Activated CD4-positive, CD25-positive, alpha-beta regulatory T cell (primary cell): ENCODE results near the gene DNMBP.
"Not testable (repeated sequence)": the region's sequence is repeated elsewhere in the genome, so short reads cannot be mapped to it uniquely, and the experiment has no call there.

ENCODE experiments used
- DNase-seq, 4 experiments: peaks; one replicate each; lab custom pipeline; 2025; lab: John Stamatoyannopoulos, UW

The DNMBP gene

GRCh38 chr10:99993701-99994689 is 15.8 kb downstream of the DNMBP start:
- DNase-seq, result peak in 3 of 4 experiments; percentile 11 to 31 (median 18)

- DNase-seq, result not testable (repeated sequence)
Measured at GRCh38 chr10:99985637-99986036, 24.1 kb downstream of the DNMBP start.

GRCh38 chr10:99984211-99985034 is 25.3 kb downstream of the DNMBP start:
- no peak for DNase-seq

- DNase-seq, result no peak
Measured at GRCh38 chr10:99983280-99983988, 26.3 kb downstream of the DNMBP start.

- no peak for DNase-seq
Measured at GRCh38 chr10:99982728-99983127, 27.0 kb downstream of the DNMBP start.

- DNase-seq, result no peak
Measured at GRCh38 chr10:99981581-99982199, 28.1 kb downstream of the DNMBP start.

- DNase-seq, result no peak
Measured at GRCh38 chr10:99979066-99979685, 30.6 kb downstream of the DNMBP start.

- no peak for DNase-seq
Measured at GRCh38 chr10:99977916-99978315, 31.8 kb downstream of the DNMBP start.

GRCh38 chr10:99976886-99977665 is 32.7 kb downstream of the DNMBP start:
- no peak for DNase-seq

- no peak for DNase-seq
Measured at GRCh38 chr10:99975942-99976809, 33.6 kb downstream of the DNMBP start.

- no peak for DNase-seq
Measured at GRCh38 chr10:99975106-99975829, 34.5 kb downstream of the DNMBP start.

- DNase-seq, result no peak
Measured at GRCh38 chr10:99973190-99973589, 36.6 kb downstream of the DNMBP start.

GRCh38 chr10:99967961-99968360 is 41.8 kb downstream of the DNMBP start:
- no peak for DNase-seq

- DNase-seq, result no peak
Measured at GRCh38 chr10:99966306-99966705, 43.4 kb downstream of the DNMBP start.

GRCh38 chr10:99965700-99966099 is 44.0 kb downstream of the DNMBP start:
- DNase-seq, result no peak

GRCh38 chr10:99964791-99965190 is 45.0 kb downstream of the DNMBP start:
- no peak for DNase-seq

- DNase-seq, result not testable (repeated sequence)
Measured at GRCh38 chr10:99963467-99964165, 46.1 kb downstream of the DNMBP start.

GRCh38 chr10:99958806-99959205 is 50.9 kb downstream of the DNMBP start:
- DNase-seq, result no peak
